D341Med (cell line): ENCODE results near the gene SFXN5.

Source experiments
- DNase-seq: peaks from one replicate; pipeline ENCODE4 v3.0.0; 2012; ENCODE audit warnings: low spot score

SFXN5 gene

GRCh38 chr2:72942293-72942692, 129.2 kb downstream of the SFXN5 start:
- DNase-seq, result no peak

GRCh38 chr2:72940786-72941185, 130.7 kb downstream of the SFXN5 start:
- DNase-seq, result no peak

GRCh38 chr2:72940361-72940760, 131.2 kb downstream of the SFXN5 start:
- no peak for DNase-seq

GRCh38 chr2:72938455-72938854, 133.1 kb downstream of the SFXN5 start:
- DNase-seq, result no peak

- DNase-seq, result no peak
These were observed 134.2 kb downstream of the SFXN5 start for GRCh38 chr2:72937356-72937669.

- DNase-seq, result no peak
These were observed 134.7 kb downstream of the SFXN5 start for GRCh38 chr2:72936660-72937355.

GRCh38 chr2:72935611-72935957, 135.9 kb downstream of the SFXN5 start:
- DNase-seq, result no peak

- DNase-seq, result no peak
These were observed 136.6 kb downstream of the SFXN5 start for GRCh38 chr2:72934683-72935610.

GRCh38 chr2:72933646-72934151, 137.8 kb downstream of the SFXN5 start:
- no peak for DNase-seq

- no peak for DNase-seq
These were observed 138.3 kb downstream of the SFXN5 start for GRCh38 chr2:72933207-72933606.

GRCh38 chr2:72932805-72933204, 138.7 kb downstream of the SFXN5 start:
- DNase-seq, result no peak

- DNase-seq, result no peak
These were observed 139.3 kb downstream of the SFXN5 start for GRCh38 chr2:72932045-72932740.

GRCh38 chr2:72931280-72931910, 140.1 kb downstream of the SFXN5 start:
- DNase-seq, result no peak

GRCh38 chr2:72929010-72929409, 142.5 kb downstream of the SFXN5 start:
- DNase-seq, result no peak

GRCh38 chr2:72927619-72928550, 143.6 kb downstream of the SFXN5 start:
- no peak for DNase-seq

GRCh38 chr2:72926811-72927465, 144.6 kb downstream of the SFXN5 start:
- no peak for DNase-seq

GRCh38 chr2:72926368-72926767, 145.1 kb downstream of the SFXN5 start:
- no peak for DNase-seq

GRCh38 chr2:72925328-72925943, 146.1 kb downstream of the SFXN5 start:
- peak; percentile 20 for DNase-seq

GRCh38 chr2:72924353-72925240, 146.9 kb downstream of the SFXN5 start:
- peak; percentile 28 for DNase-seq
